ENCODE results near the gene GLIS1. TPM values are rescaled to one million over a fixed set of nuclear protein-coding genes. Genes with fewer than 3 reads are reported as not detected.

GLIS1 gene
- total and polyA plus RNA-seq, 2 experiments from 2014 or later = 0.26 to 0.31 TPM

GRCh38 chr1:53783056-53783455 lies 44.1 kb upstream of the GLIS1 start (continued):
- TF ChIP-seq, protein P1, sequence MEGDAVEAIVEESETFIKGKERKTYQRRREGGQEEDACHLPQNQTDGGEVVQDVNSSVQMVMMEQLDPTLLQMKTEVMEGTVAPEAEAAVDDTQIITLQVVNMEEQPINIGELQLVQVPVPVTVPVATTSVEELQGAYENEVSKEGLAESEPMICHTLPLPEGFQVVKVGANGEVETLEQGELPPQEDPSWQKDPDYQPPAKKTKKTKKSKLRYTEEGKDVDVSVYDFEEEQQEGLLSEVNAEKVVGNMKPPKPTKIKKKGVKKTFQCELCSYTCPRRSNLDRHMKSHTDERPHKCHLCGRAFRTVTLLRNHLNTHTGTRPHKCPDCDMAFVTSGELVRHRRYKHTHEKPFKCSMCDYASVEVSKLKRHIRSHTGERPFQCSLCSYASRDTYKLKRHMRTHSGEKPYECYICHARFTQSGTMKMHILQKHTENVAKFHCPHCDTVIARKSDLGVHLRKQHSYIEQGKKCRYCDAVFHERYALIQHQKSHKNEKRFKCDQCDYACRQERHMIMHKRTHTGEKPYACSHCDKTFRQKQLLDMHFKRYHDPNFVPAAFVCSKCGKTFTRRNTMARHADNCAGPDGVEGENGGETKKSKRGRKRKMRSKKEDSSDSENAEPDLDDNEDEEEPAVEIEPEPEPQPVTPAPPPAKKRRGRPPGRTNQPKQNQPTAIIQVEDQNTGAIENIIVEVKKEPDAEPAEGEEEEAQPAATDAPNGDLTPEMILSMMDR (conservative IDR thresholded peaks at IDR 0.05; ENCODE audit: low read depth in 2 of 2) = no peak

- no peak overlapping the region for H2AFZ ChIP-seq
- peaks cover 52% of the 10 kb centered on the region for H3K36me3 Mint-ChIP-seq (ENCODE audit: low read depth)
- no peaks in the 10 kb centered on the region for H3K9me2 ChIP-seq (ENCODE audit: insufficient read depth)
- H3K4me3 Mint-ChIP-seq = no peak overlapping the region
- no peak overlapping the region for H3K4me2 ChIP-seq
- ATAC-seq (no peak), DNase-seq (ENCODE audit: low spot score) (no peak)
- H3F3A ChIP-seq (replicated peaks; ENCODE audit: low read depth) = no peaks in the 10 kb centered on the region
- TF ChIP-seq JUNB (IDR thresholded peaks at IDR 0.05; ENCODE audit: unreplicated experiment) (no peak), POLR2AphosphoS5 (IDR thresholded peaks at IDR 0.05; ENCODE audit: low read depth) (no peak), NANOG (IDR thresholded peaks at IDR 0.05; ENCODE audit: borderline replicate concordance) (no peak), EZH2 (IDR thresholded peaks at IDR 0.05; ENCODE audit: low read depth, unreplicated experiment) (no peak), STAT1 (IDR thresholded peaks at IDR 0.05; ENCODE audit: unreplicated experiment) (no peak), EZH2phosphoT487 (IDR thresholded peaks at IDR 0.05; ENCODE audit: unreplicated experiment) (no peak), ZNF331 (CRISPR knock-in tag; IDR thresholded peaks at IDR 0.05; ENCODE audit: low read depth) (no peak), ZNF462 (CRISPR knock-in tag; IDR thresholded peaks at IDR 0.05) (no peak), ZNF114 (CRISPR knock-in tag; IDR thresholded peaks at IDR 0.05) (no peak), CREB1 (CRISPR knock-in tag; IDR thresholded peaks at IDR 0.05; ENCODE audit: low read depth) (no peak)
- TF ChIP-seq, protein P2, sequence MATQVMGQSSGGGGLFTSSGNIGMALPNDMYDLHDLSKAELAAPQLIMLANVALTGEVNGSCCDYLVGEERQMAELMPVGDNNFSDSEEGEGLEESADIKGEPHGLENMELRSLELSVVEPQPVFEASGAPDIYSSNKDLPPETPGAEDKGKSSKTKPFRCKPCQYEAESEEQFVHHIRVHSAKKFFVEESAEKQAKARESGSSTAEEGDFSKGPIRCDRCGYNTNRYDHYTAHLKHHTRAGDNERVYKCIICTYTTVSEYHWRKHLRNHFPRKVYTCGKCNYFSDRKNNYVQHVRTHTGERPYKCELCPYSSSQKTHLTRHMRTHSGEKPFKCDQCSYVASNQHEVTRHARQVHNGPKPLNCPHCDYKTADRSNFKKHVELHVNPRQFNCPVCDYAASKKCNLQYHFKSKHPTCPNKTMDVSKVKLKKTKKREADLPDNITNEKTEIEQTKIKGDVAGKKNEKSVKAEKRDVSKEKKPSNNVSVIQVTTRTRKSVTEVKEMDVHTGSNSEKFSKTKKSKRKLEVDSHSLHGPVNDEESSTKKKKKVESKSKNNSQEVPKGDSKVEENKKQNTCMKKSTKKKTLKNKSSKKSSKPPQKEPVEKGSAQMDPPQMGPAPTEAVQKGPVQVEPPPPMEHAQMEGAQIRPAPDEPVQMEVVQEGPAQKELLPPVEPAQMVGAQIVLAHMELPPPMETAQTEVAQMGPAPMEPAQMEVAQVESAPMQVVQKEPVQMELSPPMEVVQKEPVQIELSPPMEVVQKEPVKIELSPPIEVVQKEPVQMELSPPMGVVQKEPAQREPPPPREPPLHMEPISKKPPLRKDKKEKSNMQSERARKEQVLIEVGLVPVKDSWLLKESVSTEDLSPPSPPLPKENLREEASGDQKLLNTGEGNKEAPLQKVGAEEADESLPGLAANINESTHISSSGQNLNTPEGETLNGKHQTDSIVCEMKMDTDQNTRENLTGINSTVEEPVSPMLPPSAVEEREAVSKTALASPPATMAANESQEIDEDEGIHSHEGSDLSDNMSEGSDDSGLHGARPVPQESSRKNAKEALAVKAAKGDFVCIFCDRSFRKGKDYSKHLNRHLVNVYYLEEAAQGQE (IDR thresholded peaks at IDR 0.05; ENCODE audit: unreplicated experiment) = no peak
- TF ChIP-seq, protein P3, sequence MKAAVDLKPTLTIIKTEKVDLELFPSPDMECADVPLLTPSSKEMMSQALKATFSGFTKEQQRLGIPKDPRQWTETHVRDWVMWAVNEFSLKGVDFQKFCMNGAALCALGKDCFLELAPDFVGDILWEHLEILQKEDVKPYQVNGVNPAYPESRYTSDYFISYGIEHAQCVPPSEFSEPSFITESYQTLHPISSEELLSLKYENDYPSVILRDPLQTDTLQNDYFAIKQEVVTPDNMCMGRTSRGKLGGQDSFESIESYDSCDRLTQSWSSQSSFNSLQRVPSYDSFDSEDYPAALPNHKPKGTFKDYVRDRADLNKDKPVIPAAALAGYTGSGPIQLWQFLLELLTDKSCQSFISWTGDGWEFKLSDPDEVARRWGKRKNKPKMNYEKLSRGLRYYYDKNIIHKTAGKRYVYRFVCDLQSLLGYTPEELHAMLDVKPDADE (IDR thresholded peaks at IDR 0.05) = no peak
- no peaks in the 10 kb centered on the region for H3K4me1 Mint-ChIP-seq
- peaks cover 33% of the 10 kb centered on the region; the same call in 1 of the 2 replicates for H3K36me3 ChIP-seq (ENCODE audit: insufficient read depth)
- no peaks in the 10 kb centered on the region for H3K4me1 ChIP-seq (ENCODE audit: insufficient read depth)
- no peak overlapping the region for H3K4me3 ChIP-seq
- 0 out of 2 replicates have a peak, but pooled peaks cover 5% of the 10 kb centered on the region for H4K20me1 ChIP-seq (replicated peaks; ENCODE audit: insufficient read depth)
- peaks cover 3% of the 10 kb centered on the region for H3K27me3 Mint-ChIP-seq (ENCODE audit: insufficient read depth, low read depth, poor library complexity)
- H3K27ac ChIP-seq (ENCODE audit: low read depth) = no peak overlapping the region
- H3K27me3 ChIP-seq (ENCODE audit: insufficient read depth) = no peaks in the 10 kb centered on the region
- no peaks in the 10 kb centered on the region for H3K9me3 Mint-ChIP-seq
- H3K27ac Mint-ChIP-seq = no peak overlapping the region; the same call in 1 of the 2 replicates
- H3K79me2 ChIP-seq (replicated peaks; ENCODE audit: insufficient read depth) = no peaks in the 10 kb centered on the region; the same call in 1 of the 2 replicates
These were observed 42.7 kb upstream of the GLIS1 start for GRCh38 chr1:53781654-53782053.

Data from GM23338 (cell line).